Adrenal gland (tissue), 12 donors: ENCODE results near the gene TPM1. TPM values are rescaled to one million over a fixed set of nuclear protein-coding genes. Genes with fewer than 3 reads are reported as not detected.

Source experiments
- DNase-seq, 7 donors: peaks; one replicate each; pipeline ENCODE4 v3.0.0-alpha.2; 2019 to 2020
- H3K27ac ChIP-seq, 5 donors: fragments of 200-600 bp; sonication (generic) in 4 of 5; 1 replicate in 3 of 5; 2 replicates in 2 of 5; pipeline versions ENCODE4 v1.5.1 to v1.8.0; 2016 to 2020; ENCODE audit warnings: mild to moderate bottlenecking in 1 of 5
- H3K27me3 ChIP-seq: fragments of 200-600 bp; 2 replicates; pipeline ENCODE4 v1.8.0; 2021
- H3K36me3 ChIP-seq, 2 donors: fragments of 200-600 bp; replicated peaks in 1 of 2; 1 replicate in 1 of 2; 2 replicates in 1 of 2; pipeline versions ENCODE4 v1.5.1 to v1.8.0; 2018 to 2022
- H3K4me1 ChIP-seq, 2 donors: fragments of 200-600 bp; replicated peaks in 1 of 2; 1 replicate in 1 of 2; 2 replicates in 1 of 2; pipeline versions ENCODE4 v1.5.1 to v1.8.0; 2018 to 2021
- H3K4me3 ChIP-seq, 4 donors: fragments of 200-600 bp; sonication (generic) in 3 of 4; one replicate each; pipeline ENCODE4 v1.5.1; 2016 to 2018
- H3K9me3 ChIP-seq, 3 donors: fragments of 200-600 bp; sonication (generic) in 1 of 3; replicated peaks in 1 of 3; 1 replicate in 2 of 3; 2 replicates in 1 of 3; pipeline versions ENCODE4 v1.5.1 to v1.8.0; 2016 to 2021
- POLR2A ChIP-seq, 2 donors: fragments of 450-650 bp; IDR thresholded peaks; one replicate each; pipeline ENCODE4 v1.6.1; 2017; ENCODE audit warnings: antibody characterized with exemption in 2 of 2, mild to moderate bottlenecking in 2 of 2, moderate library complexity in 1 of 2
- WGBS, 4 donors: extraction: QIAGEN DNeasy Blood & Tissue Kit in 2 of 4; methylation state at CpG; one replicate each; pipeline versions ENCODE4 v1.1.5 to v1.1.7; 2013 to 2017; 5-methylcytosine and 5-hydroxymethylcytosine counted together
- intact Hi-C, 2 donors: fragments of 100-400 bp; cut with DNase I; formaldehyde crosslinking; loops; one replicate each; pipeline versions ENCODE4 v1.14.1 to v1.15.0; 2022 to 2023
- polyA plus RNA-seq, 3 donors: library from polyadenylated mRNA; stranded (reverse); fragments of 200-250 nt in 2 of 3; fragments of 350-450 nt in 1 of 3; fragmentation: Illumina TruSeq in 1 of 3; extraction: RNeasy Lipid Tissue Mini Kit (QIAGEN cat#74804) in 1 of 3; gene quantifications; one replicate each; pipeline ENCODE4 v1.2.3, GENCODE V29; 2013 to 2014
- total RNA-seq, 9 donors: library from RNA; depleted of rRNA in 4 of 9; stranded (reverse); fragments of >200 nt in 4 of 9; fragments of 120-200 nt in 1 of 9; fragmentation: NEBNext Ultra II Directional in 1 of 9; extraction: Animal tissue kit (Norgen Biotek cat#: 25700) in 1 of 9; gene quantifications; one replicate each; pipeline versions ENCODE4 v1.1.0 to v1.2.4, GENCODE V29; 2013 to 2023
- TF ChIP-seq, protein P1 (sequence below), 6 experiments: fragments of 450-650 bp in 4 of 6; fragments of 200-600 bp in 2 of 6; sonication (generic) in 1 of 6; IDR thresholded peaks; 1 replicate in 5 of 6; 2 replicates in 1 of 6; pipeline versions ENCODE4 v1.5.1 to v1.8.0; 2016 to 2021; ENCODE audit warnings: antibody characterized with exemption in 6 of 6, mild to moderate bottlenecking in 2 of 6, moderate library complexity in 1 of 6
- donor health status: healthy with polysubstance abuse.
- donor health status: Bipolar disorder and iron deficiency.
- donor health status: DM: yes; HTN: yes; CAD: no.
- donor health status: DM: no; HTN: no; CAD: no.
- donor health status: DM: no; HTN: no; CAD: no.
- donor health status: DM: yes; HTN: yes; CAD: no.

Gene TPM1
- total and polyA plus RNA-seq, 12 donors, result 81.8 to 246 (median 167) TPM

DNA sequence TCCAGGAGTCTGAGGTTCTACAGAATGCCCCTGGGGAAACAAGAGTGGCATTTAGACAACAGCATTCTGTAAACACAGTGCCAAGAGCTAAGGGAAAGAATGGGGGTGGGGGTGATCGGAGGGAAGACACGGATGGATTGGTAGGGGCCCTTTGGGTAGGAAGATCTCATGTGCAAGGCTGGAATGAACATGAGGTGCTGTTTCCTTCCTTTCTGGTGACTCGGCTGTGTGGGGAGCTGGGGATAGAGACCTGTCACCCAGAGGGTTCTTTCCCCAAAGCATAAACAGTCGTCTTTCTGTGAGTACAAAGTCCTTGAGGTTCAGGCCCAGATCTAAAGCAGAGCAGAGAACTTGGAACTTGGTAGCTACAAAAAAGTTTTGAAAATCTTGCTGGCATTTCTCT, 11.7 kb downstream of the TPM1 start:
- H3K9me3 ChIP-seq, result no peaks in the 10 kb centered on the region
- H3K4me1 ChIP-seq, result peaks cover 60 to 85% of the 10 kb centered on the region in 2 donors
- intact Hi-C loops, result no loop called here
- peak overlapping the region in 4 of 5 donors; percentile 7 to 94 (median 74) for H3K27ac ChIP-seq
- no peak overlapping the region for H3K4me3 ChIP-seq
- peaks cover 0 to 25% of the 10 kb centered on the region in 2 donors for H3K36me3 ChIP-seq
- 34 to 48% (median 39%) methylated on average over 4 of the region's 4 CpGs for WGBS, 4 donors
- no peak for DNase-seq
- no peak for TF ChIP-seq POLR2A (IDR thresholded peaks at IDR 0.05)
- TF ChIP-seq, protein P1, sequence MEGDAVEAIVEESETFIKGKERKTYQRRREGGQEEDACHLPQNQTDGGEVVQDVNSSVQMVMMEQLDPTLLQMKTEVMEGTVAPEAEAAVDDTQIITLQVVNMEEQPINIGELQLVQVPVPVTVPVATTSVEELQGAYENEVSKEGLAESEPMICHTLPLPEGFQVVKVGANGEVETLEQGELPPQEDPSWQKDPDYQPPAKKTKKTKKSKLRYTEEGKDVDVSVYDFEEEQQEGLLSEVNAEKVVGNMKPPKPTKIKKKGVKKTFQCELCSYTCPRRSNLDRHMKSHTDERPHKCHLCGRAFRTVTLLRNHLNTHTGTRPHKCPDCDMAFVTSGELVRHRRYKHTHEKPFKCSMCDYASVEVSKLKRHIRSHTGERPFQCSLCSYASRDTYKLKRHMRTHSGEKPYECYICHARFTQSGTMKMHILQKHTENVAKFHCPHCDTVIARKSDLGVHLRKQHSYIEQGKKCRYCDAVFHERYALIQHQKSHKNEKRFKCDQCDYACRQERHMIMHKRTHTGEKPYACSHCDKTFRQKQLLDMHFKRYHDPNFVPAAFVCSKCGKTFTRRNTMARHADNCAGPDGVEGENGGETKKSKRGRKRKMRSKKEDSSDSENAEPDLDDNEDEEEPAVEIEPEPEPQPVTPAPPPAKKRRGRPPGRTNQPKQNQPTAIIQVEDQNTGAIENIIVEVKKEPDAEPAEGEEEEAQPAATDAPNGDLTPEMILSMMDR (IDR thresholded peaks at IDR 0.05), result no peak
- H3K27me3 ChIP-seq, result no peaks in the 10 kb centered on the region

DNA sequence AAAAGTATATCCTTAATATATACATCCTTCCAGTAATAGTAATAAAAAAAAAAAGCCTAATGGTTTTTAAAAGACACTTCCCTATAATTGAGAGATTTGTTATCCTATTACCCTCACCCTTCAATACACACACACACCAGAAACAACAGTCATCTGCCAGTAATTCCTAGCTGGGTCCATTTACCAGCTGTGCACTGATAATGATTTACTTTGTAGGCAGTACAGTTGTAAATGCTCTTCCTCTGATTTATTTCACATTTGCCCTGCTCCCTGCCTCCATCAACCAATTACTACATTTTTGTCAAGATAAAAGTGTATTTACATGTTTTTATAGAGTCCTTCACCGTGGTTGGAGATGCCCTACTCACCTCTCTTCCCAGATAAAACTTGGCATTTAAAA, 12.4 kb downstream of the TPM1 start:
- no peak for DNase-seq
- H3K27ac ChIP-seq, result peak overlapping the region in 2 of 5 donors; percentile 44 to 94
- no peaks in the 10 kb centered on the region for H3K27me3 ChIP-seq
- peaks cover 0 to 32% of the 10 kb centered on the region in 2 donors for H3K36me3 ChIP-seq
- WGBS, 4 donors, result 18 to 26% (median 21%) methylated on average over 1 of the region's 1 CpG
- no peak overlapping the region for H3K4me3 ChIP-seq
- no peaks in the 10 kb centered on the region for H3K9me3 ChIP-seq
- intact Hi-C loops, result no loop called here
- TF ChIP-seq, protein P1 (IDR thresholded peaks at IDR 0.05), result no peak
- H3K4me1 ChIP-seq, result peaks cover 53 to 81% of the 10 kb centered on the region in 2 donors

DNA sequence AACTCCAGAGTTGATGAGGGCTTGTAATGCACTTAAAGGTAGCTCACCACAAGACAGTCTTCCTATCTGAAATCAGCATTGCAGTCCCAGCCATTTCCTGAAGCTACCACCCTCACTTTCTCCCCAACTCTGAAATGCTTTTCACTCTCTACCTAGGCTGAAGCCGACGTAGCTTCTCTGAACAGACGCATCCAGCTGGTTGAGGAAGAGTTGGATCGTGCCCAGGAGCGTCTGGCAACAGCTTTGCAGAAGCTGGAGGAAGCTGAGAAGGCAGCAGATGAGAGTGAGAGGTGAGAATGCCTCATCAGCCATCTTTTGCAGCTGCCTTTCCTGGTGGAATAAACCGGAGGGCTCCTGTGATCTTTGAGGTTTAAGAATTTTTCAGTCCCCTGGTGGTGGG, 14.3 kb downstream of the TPM1 start:
- Histone ChIP-seq H3K27me3 (no peaks in the 10 kb centered on the region), H3K36me3 (peaks cover 0 to 51% of the 10 kb centered on the region in 2 donors), H3K9me3 (no peaks in the 10 kb centered on the region), H3K4me3 (no peak overlapping the region), H3K27ac (no peak overlapping the region), H3K4me1 (peaks cover 38 to 72% of the 10 kb centered on the region in 2 donors)
- WGBS, 4 donors, result 52 to 59% (median 55%) methylated on average over 6 of the region's 6 CpGs
- intact Hi-C loops, result no loop called here
- TF ChIP-seq, protein P1 (IDR thresholded peaks at IDR 0.05), result no peak
- no peak for TF ChIP-seq POLR2A (IDR thresholded peaks at IDR 0.05)
- peak in 2 of 7 donors; percentile 35 to 88 for DNase-seq

DNA sequence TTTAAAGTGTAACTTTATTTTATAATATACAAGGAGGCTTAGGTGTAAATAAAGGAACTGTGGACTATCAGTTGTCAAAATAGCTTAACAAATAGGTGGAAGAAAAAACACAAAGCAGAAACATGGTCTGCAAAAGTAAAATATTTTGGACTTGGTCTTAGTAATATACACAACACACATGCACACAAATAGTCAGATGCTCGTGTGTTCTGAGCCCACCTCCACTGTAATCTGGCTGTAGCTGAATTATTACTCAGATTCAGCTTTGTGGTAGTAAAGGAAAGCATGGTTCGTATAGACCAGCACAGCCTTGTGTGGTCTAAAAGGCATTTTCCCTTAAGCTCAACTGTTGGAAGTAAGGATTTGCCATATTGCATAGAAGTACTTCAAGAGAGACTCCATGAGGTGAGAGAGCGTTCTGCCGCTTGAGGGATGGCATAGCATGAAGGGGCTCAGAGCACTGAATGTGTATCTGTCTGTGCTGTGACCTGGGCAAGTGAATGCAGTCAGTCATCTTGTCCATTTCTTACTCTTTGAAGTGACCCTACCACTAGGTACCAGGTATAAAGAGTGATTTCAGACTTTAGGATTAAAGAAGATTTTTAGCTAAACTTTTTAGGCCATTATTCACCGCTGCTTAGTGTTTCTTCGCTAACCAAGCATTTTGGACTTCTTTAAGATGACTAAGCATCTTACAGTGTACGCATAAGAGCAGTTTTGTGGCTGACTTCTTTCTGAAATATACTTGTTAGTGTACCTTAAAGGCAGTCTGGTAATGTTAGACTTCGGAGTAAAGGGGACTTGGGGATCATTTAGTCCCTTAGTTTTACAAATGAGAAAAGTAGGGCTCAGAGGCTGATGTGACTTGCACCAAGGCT, 15.2 kb downstream of the TPM1 start:
- 91 to 95% (median 94%) methylated on average over 8 of the region's 8 CpGs for WGBS, 4 donors
- no peak for DNase-seq

More for the DNA sequence above, 15.2 kb downstream of the TPM1 start:
- TF ChIP-seq, protein P1 (IDR thresholded peaks at IDR 0.05), result no peak
- TF ChIP-seq POLR2A (IDR thresholded peaks at IDR 0.05), result no peak
- H3K27ac ChIP-seq, result no peak overlapping the region
- no peak overlapping the region for H3K4me3 ChIP-seq
- peaks cover 34 to 63% of the 10 kb centered on the region in 2 donors for H3K4me1 ChIP-seq
- H3K9me3 ChIP-seq, result no peaks in the 10 kb centered on the region
- H3K27me3 ChIP-seq, result no peaks in the 10 kb centered on the region
- H3K36me3 ChIP-seq, result peaks cover 0 to 60% of the 10 kb centered on the region in 2 donors
- intact Hi-C loops, result no loop called here
